HL-60 (cell line): Measurements from ENCODE around the gene CCDC192.

Experiments used
- CTCF ChIP-seq: IDR thresholded peaks from one replicate; pipeline ENCODE4 v1.5.1; 2011; ENCODE audit warnings: low read length, control low read depth, inconsistent platforms; ENCODE audit not compliant: insufficient read depth
- GABPA ChIP-seq: IDR thresholded peaks from 2 replicates; pipeline ENCODE4 v1.6.1; 2012; ENCODE audit warnings: low read depth
- POLR2AphosphoS5 ChIP-seq: IDR thresholded peaks from 2 replicates; pipeline ENCODE4 v1.6.1; 2012; ENCODE audit warnings: low read depth
- SPI1 ChIP-seq: IDR thresholded peaks from 2 replicates; pipeline ENCODE4 v1.6.1; 2012; ENCODE audit warnings: low read depth, mild to moderate bottlenecking, borderline replicate concordance

DNA sequence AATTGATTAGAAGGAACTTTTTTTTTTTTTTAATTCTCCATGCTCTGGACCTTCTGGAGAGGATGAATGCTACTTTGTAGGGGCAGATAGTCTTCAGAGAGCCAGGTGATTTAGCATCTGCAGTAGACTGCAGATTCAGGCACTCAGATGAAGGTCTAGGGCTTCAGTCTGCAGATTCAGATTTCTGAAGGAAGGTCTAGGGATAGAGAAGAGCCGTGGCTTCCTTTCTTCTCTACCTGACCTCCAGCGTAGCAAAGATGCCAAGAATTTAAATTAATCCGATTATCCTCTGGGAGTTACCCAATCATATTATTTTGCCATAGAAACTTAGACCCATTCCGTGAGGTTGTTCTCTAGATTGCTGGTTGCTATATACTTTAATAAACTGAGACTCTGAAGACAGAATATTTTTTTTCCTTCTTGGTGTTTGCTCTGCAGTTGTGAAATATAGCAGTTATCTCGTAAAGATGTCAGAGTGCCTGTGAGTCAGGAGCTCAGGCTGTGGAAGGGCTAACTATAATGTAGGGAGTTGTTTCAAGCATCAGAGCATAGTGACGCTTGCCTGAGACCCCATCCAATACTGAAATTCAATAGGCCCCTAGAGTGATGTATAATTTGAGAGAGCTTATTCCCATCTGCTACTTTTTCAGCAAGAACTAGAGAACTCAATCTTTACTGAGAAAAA, 247.7 kb downstream of the CCDC192 start:
- no peak for TF ChIP-seq CTCF
- TF ChIP-seq SPI1 = no peak
- no peak for TF ChIP-seq POLR2AphosphoS5
- TF ChIP-seq GABPA = no peak
